GM13976 (cell line): ENCODE data around the gene ATP10A.

Experiments
- DNase-seq: peaks from one replicate; pipeline ENCODE4 v3.0.0; 2012; ENCODE audit warnings: low spot score
- CTCF ChIP-seq: IDR thresholded peaks from 2 replicates; pipeline ENCODE4 v1.5.1; 2012; ENCODE audit warnings: borderline replicate concordance, mild to moderate bottlenecking; ENCODE audit not compliant: insufficient read depth; ENCODE audit errors: extremely low read depth, missing control alignments, control extremely low read depth
- in situ Hi-C: fragments of 300-500 bp; cut with MboI; formaldehyde crosslinking; loops from one replicate; pipeline ENCODE4 v1.12.0; 2022; ENCODE audit warnings: low sequenced_read_pairs, mixed read lengths, inconsistent platforms; ENCODE audit not compliant: unreplicated experiment

ATP10A gene

GRCh38 chr15:25832158-25832557 is 31.0 kb downstream of the ATP10A start:
- no peak for TF ChIP-seq CTCF
- no peak for DNase-seq
- in situ Hi-C loops, result no loop called here

- no peak for TF ChIP-seq CTCF
- DNase-seq, result no peak
- in situ Hi-C loops, result no loop called here
Observed at GRCh38 chr15:25830844-25831451, 32.2 kb downstream of the ATP10A start.

GRCh38 chr15:25829073-25829472 is 34.1 kb downstream of the ATP10A start:
- in situ Hi-C loops, result no loop called here
- TF ChIP-seq CTCF, result no peak
- no peak for DNase-seq

- in situ Hi-C loops, result no loop called here
- DNase-seq, result no peak
- TF ChIP-seq CTCF, result no peak
Observed at GRCh38 chr15:25825207-25825606, 37.9 kb downstream of the ATP10A start.

- TF ChIP-seq CTCF, result no peak
- DNase-seq, result no peak
- in situ Hi-C loops, result no loop called here
Observed at GRCh38 chr15:25824618-25825017, 38.5 kb downstream of the ATP10A start.

- no peak for TF ChIP-seq CTCF
- in situ Hi-C loops, result no loop called here
- DNase-seq, result no peak
Observed at GRCh38 chr15:25812845-25813244, 50.3 kb downstream of the ATP10A start.
